ENCODE results near the gene PLEKHA1. TPM values are rescaled to one million over a fixed set of nuclear protein-coding genes. Genes with fewer than 3 reads are reported as not detected.

PLEKHA1 gene
- total and polyA plus RNA-seq, 2 experiments from 2014 or later, result 25.8 to 36.6 TPM

DNA sequence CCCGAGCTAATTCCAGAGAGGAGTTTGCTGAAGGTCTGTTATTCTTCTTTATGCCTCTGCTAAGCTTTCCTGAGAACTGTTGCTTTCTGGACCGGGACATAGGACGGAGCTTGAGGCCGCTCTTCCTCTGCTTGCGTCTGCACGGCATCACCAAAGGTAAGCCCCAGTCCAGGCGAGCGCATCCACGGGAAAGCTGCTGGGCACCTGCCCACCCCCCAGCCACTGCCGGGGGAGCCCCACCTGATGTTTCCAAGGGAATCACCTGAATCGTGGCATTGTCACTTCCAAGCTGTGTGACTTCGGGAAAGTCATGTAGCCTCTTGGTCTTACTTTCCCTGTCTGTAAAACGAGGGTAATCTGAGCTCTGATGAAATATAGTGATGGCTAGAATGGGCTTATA, 45.1 kb upstream of the PLEKHA1 start (continued):
- TF ChIP-seq, protein P1, sequence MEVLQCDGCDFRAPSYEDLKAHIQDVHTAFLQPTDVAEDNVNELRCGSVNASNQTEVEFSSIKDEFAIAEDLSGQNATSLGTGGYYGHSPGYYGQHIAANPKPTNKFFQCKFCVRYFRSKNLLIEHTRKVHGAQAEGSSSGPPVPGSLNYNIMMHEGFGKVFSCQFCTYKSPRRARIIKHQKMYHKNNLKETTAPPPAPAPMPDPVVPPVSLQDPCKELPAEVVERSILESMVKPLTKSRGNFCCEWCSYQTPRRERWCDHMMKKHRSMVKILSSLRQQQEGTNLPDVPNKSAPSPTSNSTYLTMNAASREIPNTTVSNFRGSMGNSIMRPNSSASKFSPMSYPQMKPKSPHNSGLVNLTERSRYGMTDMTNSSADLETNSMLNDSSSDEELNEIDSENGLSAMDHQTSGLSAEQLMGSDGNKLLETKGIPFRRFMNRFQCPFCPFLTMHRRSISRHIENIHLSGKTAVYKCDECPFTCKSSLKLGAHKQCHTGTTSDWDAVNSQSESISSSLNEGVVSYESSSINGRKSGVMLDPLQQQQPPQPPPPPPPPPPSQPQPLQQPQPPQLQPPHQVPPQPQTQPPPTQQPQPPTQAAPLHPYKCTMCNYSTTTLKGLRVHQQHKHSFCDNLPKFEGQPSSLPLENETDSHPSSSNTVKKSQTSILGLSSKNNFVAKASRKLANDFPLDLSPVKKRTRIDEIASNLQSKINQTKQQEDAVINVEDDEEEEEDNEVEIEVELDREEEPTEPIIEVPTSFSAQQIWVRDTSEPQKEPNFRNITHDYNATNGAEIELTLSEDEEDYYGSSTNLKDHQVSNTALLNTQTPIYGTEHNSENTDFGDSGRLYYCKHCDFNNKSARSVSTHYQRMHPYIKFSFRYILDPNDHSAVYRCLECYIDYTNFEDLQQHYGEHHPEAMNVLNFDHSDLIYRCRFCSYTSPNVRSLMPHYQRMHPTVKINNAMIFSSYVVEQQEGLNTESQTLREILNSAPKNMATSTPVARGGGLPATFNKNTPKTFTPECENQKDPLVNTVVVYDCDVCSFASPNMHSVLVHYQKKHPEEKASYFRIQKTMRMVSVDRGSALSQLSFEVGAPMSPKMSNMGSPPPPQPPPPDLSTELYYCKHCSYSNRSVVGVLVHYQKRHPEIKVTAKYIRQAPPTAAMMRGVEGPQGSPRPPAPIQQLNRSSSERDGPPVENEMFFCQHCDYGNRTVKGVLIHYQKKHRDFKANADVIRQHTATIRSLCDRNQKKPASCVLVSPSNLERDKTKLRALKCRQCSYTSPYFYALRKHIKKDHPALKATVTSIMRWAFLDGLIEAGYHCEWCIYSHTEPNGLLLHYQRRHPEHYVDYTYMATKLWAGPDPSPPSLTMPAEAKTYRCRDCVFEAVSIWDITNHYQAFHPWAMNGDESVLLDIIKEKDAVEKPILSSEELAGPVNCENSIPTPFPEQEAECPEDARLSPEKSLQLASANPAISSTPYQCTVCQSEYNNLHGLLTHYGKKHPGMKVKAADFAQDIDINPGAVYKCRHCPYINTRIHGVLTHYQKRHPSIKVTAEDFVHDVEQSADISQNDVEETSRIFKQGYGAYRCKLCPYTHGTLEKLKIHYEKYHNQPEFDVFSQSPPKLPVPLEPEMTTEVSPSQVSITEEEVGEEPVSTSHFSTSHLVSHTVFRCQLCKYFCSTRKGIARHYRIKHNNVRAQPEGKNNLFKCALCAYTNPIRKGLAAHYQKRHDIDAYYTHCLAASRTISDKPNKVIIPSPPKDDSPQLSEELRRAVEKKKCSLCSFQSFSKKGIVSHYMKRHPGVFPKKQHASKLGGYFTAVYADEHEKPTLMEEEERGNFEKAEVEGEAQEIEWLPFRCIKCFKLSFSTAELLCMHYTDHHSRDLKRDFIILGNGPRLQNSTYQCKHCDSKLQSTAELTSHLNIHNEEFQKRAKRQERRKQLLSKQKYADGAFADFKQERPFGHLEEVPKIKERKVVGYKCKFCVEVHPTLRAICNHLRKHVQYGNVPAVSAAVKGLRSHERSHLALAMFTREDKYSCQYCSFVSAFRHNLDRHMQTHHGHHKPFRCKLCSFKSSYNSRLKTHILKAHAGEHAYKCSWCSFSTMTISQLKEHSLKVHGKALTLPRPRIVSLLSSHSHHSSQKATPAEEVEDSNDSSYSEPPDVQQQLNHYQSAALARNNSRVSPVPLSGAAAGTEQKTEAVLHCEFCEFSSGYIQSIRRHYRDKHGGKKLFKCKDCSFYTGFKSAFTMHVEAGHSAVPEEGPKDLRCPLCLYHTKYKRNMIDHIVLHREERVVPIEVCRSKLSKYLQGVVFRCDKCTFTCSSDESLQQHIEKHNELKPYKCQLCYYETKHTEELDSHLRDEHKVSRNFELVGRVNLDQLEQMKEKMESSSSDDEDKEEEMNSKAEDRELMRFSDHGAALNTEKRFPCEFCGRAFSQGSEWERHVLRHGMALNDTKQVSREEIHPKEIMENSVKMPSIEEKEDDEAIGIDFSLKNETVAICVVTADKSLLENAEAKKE (CRISPR knock-in tag; IDR thresholded peaks at IDR 0.05), result no peak
- TF ChIP-seq ZNF114 (CRISPR knock-in tag; IDR thresholded peaks at IDR 0.05), result no peak

DNA sequence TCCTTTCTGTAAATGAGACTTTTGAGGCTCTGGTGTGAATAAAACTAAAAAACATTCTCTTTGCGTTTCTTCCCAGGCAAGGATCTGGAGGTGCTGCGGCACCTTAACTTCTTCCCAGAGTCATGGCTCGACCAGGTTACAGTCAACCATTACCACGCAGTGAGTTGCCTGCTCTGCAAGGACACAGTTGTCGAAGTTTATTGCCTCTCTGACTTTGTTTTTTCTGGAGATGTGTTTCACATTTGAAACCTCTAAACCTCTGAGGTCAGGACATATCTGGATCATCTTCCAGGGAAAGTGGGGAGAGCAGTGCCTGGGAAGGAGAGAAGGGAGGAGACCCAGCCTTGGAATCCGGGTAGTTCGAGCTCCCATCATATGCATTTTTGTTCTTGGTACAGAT, 43.4 kb upstream of the PLEKHA1 start:
- H3K4me1 Mint-ChIP-seq, result peaks cover 16% of the 10 kb centered on the region
- Histone ChIP-seq H4K20me1 (replicated peaks; ENCODE audit: insufficient read depth) (no peaks in the 10 kb centered on the region), H3F3A (replicated peaks; ENCODE audit: low read depth) (no peaks in the 10 kb centered on the region), H3K27ac (ENCODE audit: low read depth) (no peak overlapping the region), H3K4me1 (ENCODE audit: insufficient read depth) (peaks cover 7% of the 10 kb centered on the region), H3K79me2 (replicated peaks; ENCODE audit: insufficient read depth) (no peaks in the 10 kb centered on the region), H2AFZ (no peak overlapping the region), H3K9me2 (ENCODE audit: insufficient read depth) (0 out of 2 replicates have a peak, but pooled peaks cover 6% of the 10 kb centered on the region), H3K27me3 (ENCODE audit: insufficient read depth) (no peaks in the 10 kb centered on the region), H3K4me3 (no peak overlapping the region), H3K36me3 (ENCODE audit: insufficient read depth) (no peaks in the 10 kb centered on the region), H3K4me2 (no peak overlapping the region)
- no peaks in the 10 kb centered on the region for H3K36me3 Mint-ChIP-seq (ENCODE audit: low read depth)
- no peaks in the 10 kb centered on the region; the same call in 2 of the 3 replicates for H3K9me3 Mint-ChIP-seq
- DNase-seq (ENCODE audit: low spot score), result no peak
- no peak for ATAC-seq
- H3K27ac Mint-ChIP-seq, result no peak overlapping the region
- H3K4me3 Mint-ChIP-seq, result no peak overlapping the region
- no peaks in the 10 kb centered on the region for H3K27me3 Mint-ChIP-seq (ENCODE audit: insufficient read depth, low read depth, poor library complexity)
- TF ChIP-seq, protein P1 (CRISPR knock-in tag; IDR thresholded peaks at IDR 0.05), result no peak
- TF ChIP-seq NANOG (IDR thresholded peaks at IDR 0.05; ENCODE audit: borderline replicate concordance), result no peak
- no peak for TF ChIP-seq EZH2 (IDR thresholded peaks at IDR 0.05; ENCODE audit: low read depth, unreplicated experiment)
- no peak for TF ChIP-seq CREB1 (CRISPR knock-in tag; IDR thresholded peaks at IDR 0.05; ENCODE audit: low read depth)
- TF ChIP-seq, protein P2, sequence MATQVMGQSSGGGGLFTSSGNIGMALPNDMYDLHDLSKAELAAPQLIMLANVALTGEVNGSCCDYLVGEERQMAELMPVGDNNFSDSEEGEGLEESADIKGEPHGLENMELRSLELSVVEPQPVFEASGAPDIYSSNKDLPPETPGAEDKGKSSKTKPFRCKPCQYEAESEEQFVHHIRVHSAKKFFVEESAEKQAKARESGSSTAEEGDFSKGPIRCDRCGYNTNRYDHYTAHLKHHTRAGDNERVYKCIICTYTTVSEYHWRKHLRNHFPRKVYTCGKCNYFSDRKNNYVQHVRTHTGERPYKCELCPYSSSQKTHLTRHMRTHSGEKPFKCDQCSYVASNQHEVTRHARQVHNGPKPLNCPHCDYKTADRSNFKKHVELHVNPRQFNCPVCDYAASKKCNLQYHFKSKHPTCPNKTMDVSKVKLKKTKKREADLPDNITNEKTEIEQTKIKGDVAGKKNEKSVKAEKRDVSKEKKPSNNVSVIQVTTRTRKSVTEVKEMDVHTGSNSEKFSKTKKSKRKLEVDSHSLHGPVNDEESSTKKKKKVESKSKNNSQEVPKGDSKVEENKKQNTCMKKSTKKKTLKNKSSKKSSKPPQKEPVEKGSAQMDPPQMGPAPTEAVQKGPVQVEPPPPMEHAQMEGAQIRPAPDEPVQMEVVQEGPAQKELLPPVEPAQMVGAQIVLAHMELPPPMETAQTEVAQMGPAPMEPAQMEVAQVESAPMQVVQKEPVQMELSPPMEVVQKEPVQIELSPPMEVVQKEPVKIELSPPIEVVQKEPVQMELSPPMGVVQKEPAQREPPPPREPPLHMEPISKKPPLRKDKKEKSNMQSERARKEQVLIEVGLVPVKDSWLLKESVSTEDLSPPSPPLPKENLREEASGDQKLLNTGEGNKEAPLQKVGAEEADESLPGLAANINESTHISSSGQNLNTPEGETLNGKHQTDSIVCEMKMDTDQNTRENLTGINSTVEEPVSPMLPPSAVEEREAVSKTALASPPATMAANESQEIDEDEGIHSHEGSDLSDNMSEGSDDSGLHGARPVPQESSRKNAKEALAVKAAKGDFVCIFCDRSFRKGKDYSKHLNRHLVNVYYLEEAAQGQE (IDR thresholded peaks at IDR 0.05; ENCODE audit: unreplicated experiment), result no peak
